HCT116 (cell line): ENCODE measurements around the gene SLC4A5. TPM values are rescaled to one million over a fixed set of nuclear protein-coding genes. Genes with fewer than 3 reads are reported as not detected.

Experiments
- ATAC-seq: fragments of 200-7000 bp; cut with Tn5 transposase; 2 replicates; pipeline ENCODE4 v1.9.1; 2020; ENCODE audit warnings: mild to moderate bottlenecking, moderate library complexity
- BruUV-seq: library from RNA; stranded (reverse); fragments of 400-500 nt; replicated peaks from 2 replicates; lab custom pipeline; 2021; lab: Mats Ljungman, UMichigan
- CTCF ChIA-PET: fragments of 300-600 bp; sonication (Branson Sonifier 250); formaldehyde crosslinking; loops from one replicate; lab custom pipeline; 2021; ENCODE audit warnings: antibody characterized with exemption; lab: Charles Lee
- POLR2A ChIA-PET: fragments of 300-600, 350-600 bp; sonication (Branson Sonifier 250); formaldehyde crosslinking; loops from one replicate; lab custom pipeline; 2021; ENCODE audit warnings: antibody characterized with exemption; lab: Charles Lee
- RAD21 ChIA-PET, 2 experiments: fragments of 300-600 bp; sonication (Branson Sonifier 250); formaldehyde crosslinking; loops; one replicate each; lab custom pipeline; 2023; ENCODE audit warnings: low total read pairs in 2 of 2; ENCODE audit not compliant: uncharacterized antibody in 2 of 2, unreplicated experiment in 2 of 2, low non-redundant PET in 1 of 2; lab: Charles Lee
- DNase-seq: peaks from one replicate; pipeline ENCODE4 v3.0.0-alpha.2; 2010; ENCODE audit warnings: low read depth, low spot score
- H2AFZ ChIP-seq: fragments of 200-600 bp; shearing (Covaris generic), sonication (generic); 2 replicates; pipeline ENCODE4 v1.6.1; 2017; ENCODE audit warnings: low read depth, mixed run types, mixed read lengths, antibody characterized with exemption, low read length; ENCODE audit not compliant: poor library complexity, severe bottlenecking
- H3K27ac ChIP-seq: 2 replicates; pipeline ENCODE4 v1.5.1; 2012; ENCODE audit warnings: low read depth, low read length
- H3K27me3 ChIP-seq: fragments of 200-600 bp; sonication (generic); 2 replicates; pipeline ENCODE4 v1.6.1; 2016; ENCODE audit warnings: mixed run types, low read length, mixed read lengths; ENCODE audit not compliant: insufficient read depth
- H3K36me3 ChIP-seq, 2 experiments: fragments of 200-500 bp in 1 of 2; fragments of 200-600 bp in 1 of 2; sonication (Bioruptor generic) in 1 of 2; sonication (generic) in 1 of 2; 2 replicates each; pipeline versions ENCODE4 v1.5.1 to v1.6.1; 2014 to 2016; ENCODE audit warnings: low read length in 2 of 2, inconsistent platforms in 1 of 2, mixed read lengths in 1 of 2, mixed run types in 1 of 2; ENCODE audit not compliant: insufficient read depth in 2 of 2, control insufficient read depth in 1 of 2
- H3K4me1 ChIP-seq, 2 experiments: fragments of 200-600 bp in 1 of 2; sonication (generic) in 1 of 2; 2 replicates each; pipeline versions ENCODE4 v1.5.1 to v1.6.1; 2012 to 2017; ENCODE audit warnings: low read length in 2 of 2, inconsistent platforms in 1 of 2, mild to moderate bottlenecking in 1 of 2, mixed read lengths in 1 of 2, mixed run types in 1 of 2, moderate library complexity in 1 of 2; ENCODE audit not compliant: insufficient read depth in 2 of 2, control insufficient read depth in 1 of 2
- H3K4me2 ChIP-seq: fragments of 200-600 bp; sonication (generic); 2 replicates; pipeline ENCODE4 v1.6.1; 2017; ENCODE audit warnings: mixed run types, low read length, mixed read lengths
- H3K4me3 ChIP-seq, 2 experiments: fragments of 200-600 bp in 1 of 2; sonication (generic) in 1 of 2; replicated peaks in 1 of 2; 2 replicates each; pipeline ENCODE4 v1.5.1; 2011 to 2016; ENCODE audit warnings: low read length in 2 of 2, control low read depth in 1 of 2, low read depth in 1 of 2, mild to moderate bottlenecking in 1 of 2, mixed read lengths in 1 of 2, mixed run types in 1 of 2
- H3K79me2 ChIP-seq: fragments of 200-600 bp; sonication (generic); 2 replicates; pipeline ENCODE4 v1.6.1; 2017; ENCODE audit warnings: mild to moderate bottlenecking, mixed run types, low read length, moderate library complexity, mixed read lengths; ENCODE audit not compliant: insufficient read depth
- H3K9ac ChIP-seq: fragments of 200-600 bp; sonication (generic); 2 replicates; pipeline ENCODE4 v1.6.1; 2016; ENCODE audit warnings: low read length, mixed read lengths
- H3K9me2 ChIP-seq: fragments of 200-600 bp; sonication (generic), shearing (Covaris generic); 2 replicates; pipeline ENCODE4 v1.6.1; 2017; ENCODE audit warnings: mixed run types, mild to moderate bottlenecking, moderate library complexity; ENCODE audit not compliant: insufficient read depth
- H3K9me3 ChIP-seq, 2 experiments: fragments of 200-500 bp in 1 of 2; fragments of 200-600 bp in 1 of 2; sonication (Bioruptor generic) in 1 of 2; sonication (generic) in 1 of 2; 2 replicates each; pipeline ENCODE4 v1.6.1; 2014 to 2017; ENCODE audit warnings: low read length in 2 of 2, mixed read lengths in 2 of 2, inconsistent platforms in 1 of 2, low read depth in 1 of 2, mild to moderate bottlenecking in 1 of 2, mixed run types in 1 of 2, moderate library complexity in 1 of 2; ENCODE audit not compliant: control insufficient read depth in 1 of 2, insufficient read depth in 1 of 2
- H4K20me1 ChIP-seq: fragments of 200-600 bp; sonication (generic), shearing (Covaris generic); 2 replicates; pipeline ENCODE4 v1.6.1; 2017; ENCODE audit warnings: mixed run types, mild to moderate bottlenecking, moderate library complexity; ENCODE audit not compliant: insufficient read depth
- SP1 ChIP-seq: IDR thresholded peaks from 2 replicates; pipeline ENCODE4 v1.6.1; 2012; ENCODE audit warnings: low read depth
- SRF ChIP-seq: IDR thresholded peaks from 2 replicates; pipeline ENCODE4 v1.6.1; 2012; ENCODE audit warnings: low read depth
- intact Hi-C: fragments of 100-400 bp; cut with micrococcal nuclease; formaldehyde crosslinking; loops from 2 replicates; pipeline ENCODE4 v1.10.0; 2022
- total RNA-seq: library from RNA; stranded (reverse); gene quantifications from one replicate; pipeline ENCODE4 v1.2.1, GENCODE V29; 2021; ENCODE audit not compliant: unreplicated experiment
- TF ChIP-seq, protein P1 (sequence below): IDR thresholded peaks from 2 replicates; pipeline ENCODE4 v1.6.1; 2012
- TF ChIP-seq, protein P2 (sequence below): IDR thresholded peaks from 2 replicates; pipeline ENCODE4 v1.6.1; 2011; ENCODE audit warnings: mild to moderate bottlenecking, low read length, moderate library complexity; ENCODE audit not compliant: insufficient replicate concordance; ENCODE audit errors: extremely low read depth
- TF ChIP-seq, protein P3 (sequence below): IDR thresholded peaks from 2 replicates; pipeline ENCODE4 v1.6.1; 2012; ENCODE audit warnings: low read depth

Gene SLC4A5
- total RNA-seq, 1 experiment from 2014 or later: 0.91 TPM

DNA sequence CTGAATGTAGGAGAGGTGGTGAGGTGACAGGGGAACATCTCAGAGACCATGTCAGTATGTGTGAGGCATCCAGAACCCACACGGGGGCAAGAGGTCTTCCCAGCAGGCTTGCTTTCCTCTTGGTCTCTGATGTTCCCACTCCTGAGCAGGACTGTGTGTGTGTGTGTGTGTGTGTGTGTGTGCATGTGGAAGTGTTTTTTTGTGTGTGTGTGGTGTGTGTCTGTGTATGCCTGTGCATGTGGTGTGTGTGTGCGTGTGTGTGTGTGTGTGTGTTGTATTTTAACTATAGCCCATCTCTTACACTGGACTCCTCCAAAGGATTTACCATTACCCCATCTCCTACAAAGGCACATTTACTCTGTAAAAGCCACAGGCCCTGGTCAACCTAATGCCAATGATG, 40.4 kb downstream of the SLC4A5 start:
- TF ChIP-seq SRF (no peak), SP1 (no peak)
- TF ChIP-seq, protein P1, sequence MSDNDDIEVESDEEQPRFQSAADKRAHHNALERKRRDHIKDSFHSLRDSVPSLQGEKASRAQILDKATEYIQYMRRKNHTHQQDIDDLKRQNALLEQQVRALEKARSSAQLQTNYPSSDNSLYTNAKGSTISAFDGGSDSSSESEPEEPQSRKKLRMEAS: no peak
- TF ChIP-seq, protein P2, sequence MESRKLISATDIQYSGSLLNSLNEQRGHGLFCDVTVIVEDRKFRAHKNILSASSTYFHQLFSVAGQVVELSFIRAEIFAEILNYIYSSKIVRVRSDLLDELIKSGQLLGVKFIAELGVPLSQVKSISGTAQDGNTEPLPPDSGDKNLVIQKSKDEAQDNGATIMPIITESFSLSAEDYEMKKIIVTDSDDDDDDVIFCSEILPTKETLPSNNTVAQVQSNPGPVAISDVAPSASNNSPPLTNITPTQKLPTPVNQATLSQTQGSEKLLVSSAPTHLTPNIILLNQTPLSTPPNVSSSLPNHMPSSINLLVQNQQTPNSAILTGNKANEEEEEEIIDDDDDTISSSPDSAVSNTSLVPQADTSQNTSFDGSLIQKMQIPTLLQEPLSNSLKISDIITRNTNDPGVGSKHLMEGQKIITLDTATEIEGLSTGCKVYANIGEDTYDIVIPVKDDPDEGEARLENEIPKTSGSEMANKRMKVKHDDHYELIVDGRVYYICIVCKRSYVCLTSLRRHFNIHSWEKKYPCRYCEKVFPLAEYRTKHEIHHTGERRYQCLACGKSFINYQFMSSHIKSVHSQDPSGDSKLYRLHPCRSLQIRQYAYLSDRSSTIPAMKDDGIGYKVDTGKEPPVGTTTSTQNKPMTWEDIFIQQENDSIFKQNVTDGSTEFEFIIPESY: no peak
- TF ChIP-seq, protein P3, sequence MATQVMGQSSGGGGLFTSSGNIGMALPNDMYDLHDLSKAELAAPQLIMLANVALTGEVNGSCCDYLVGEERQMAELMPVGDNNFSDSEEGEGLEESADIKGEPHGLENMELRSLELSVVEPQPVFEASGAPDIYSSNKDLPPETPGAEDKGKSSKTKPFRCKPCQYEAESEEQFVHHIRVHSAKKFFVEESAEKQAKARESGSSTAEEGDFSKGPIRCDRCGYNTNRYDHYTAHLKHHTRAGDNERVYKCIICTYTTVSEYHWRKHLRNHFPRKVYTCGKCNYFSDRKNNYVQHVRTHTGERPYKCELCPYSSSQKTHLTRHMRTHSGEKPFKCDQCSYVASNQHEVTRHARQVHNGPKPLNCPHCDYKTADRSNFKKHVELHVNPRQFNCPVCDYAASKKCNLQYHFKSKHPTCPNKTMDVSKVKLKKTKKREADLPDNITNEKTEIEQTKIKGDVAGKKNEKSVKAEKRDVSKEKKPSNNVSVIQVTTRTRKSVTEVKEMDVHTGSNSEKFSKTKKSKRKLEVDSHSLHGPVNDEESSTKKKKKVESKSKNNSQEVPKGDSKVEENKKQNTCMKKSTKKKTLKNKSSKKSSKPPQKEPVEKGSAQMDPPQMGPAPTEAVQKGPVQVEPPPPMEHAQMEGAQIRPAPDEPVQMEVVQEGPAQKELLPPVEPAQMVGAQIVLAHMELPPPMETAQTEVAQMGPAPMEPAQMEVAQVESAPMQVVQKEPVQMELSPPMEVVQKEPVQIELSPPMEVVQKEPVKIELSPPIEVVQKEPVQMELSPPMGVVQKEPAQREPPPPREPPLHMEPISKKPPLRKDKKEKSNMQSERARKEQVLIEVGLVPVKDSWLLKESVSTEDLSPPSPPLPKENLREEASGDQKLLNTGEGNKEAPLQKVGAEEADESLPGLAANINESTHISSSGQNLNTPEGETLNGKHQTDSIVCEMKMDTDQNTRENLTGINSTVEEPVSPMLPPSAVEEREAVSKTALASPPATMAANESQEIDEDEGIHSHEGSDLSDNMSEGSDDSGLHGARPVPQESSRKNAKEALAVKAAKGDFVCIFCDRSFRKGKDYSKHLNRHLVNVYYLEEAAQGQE: no peak
- ATAC-seq (no peak), DNase-seq (no peak)
- Histone ChIP-seq H3K4me1 (no peaks in the 10 kb centered on the region), H3K9ac (no peak overlapping the region), H3K27me3 (no peaks in the 10 kb centered on the region), H2AFZ (no peak overlapping the region), H3K79me2 (no peaks in the 10 kb centered on the region), H3K9me2 (no peaks in the 10 kb centered on the region), H3K4me2 (no peak overlapping the region), H4K20me1 (no peaks in the 10 kb centered on the region), H3K36me3 (no peaks in the 10 kb centered on the region), H3K4me3 (no peak overlapping the region), H3K9me3 (peaks cover 0 to 5% of the 10 kb centered on the region in 2 experiments; a peak in 1 of 4 replicates), H3K27ac (no peak overlapping the region)
- BruUV-seq: no TSS peak
- intact Hi-C loops: no loop called here
- ChIA-PET CTCF (no interaction called here), POLR2A (no interaction called here), RAD21 (no interaction called here)
